ENCODE results near the gene RAD52.

- TF ChIP-seq HDGF (IDR thresholded peaks at IDR 0.05; ENCODE audit: borderline replicate concordance) (no peak), PKNOX1 (IDR thresholded peaks at IDR 0.05) (no peak), FOXK2 (IDR thresholded peaks at IDR 0.05) (no peak)
Observed at GRCh38 chr12:862303-862911, 87.1 kb downstream of the RAD52 start.

All from HEK293T (cell line).